HepG2 (cell line): ENCODE measurements around the gene CDK6. TPM values are rescaled to one million over a fixed set of nuclear protein-coding genes. Genes with fewer than 3 reads are reported as not detected.

ENCODE experiments used
- ATAC-seq: fragments of 200-7000 bp; cut with Tn5 transposase; 3 replicates; pipeline ENCODE4 v1.9.1; 2020; ENCODE audit warnings: mild to moderate bottlenecking, moderate library complexity
- BruUV-seq: library from RNA; stranded (reverse); fragments of 400-500 nt; replicated peaks from 2 replicates; lab custom pipeline; 2021; lab: Mats Ljungman, UMichigan
- CTCF ChIA-PET: fragments of 300-600 bp; formaldehyde crosslinking; extraction: SDS; loops from one replicate; lab custom pipeline; 2021; ENCODE audit warnings: low total read pairs, inconsistent platforms, low intra/inter-chr PET ratio; lab: Yijun Ruan, JAX
- POLR2A ChIA-PET: fragments of 350-600 bp; sonication (Branson Sonifier 250); formaldehyde crosslinking; loops from one replicate; lab custom pipeline; 2020; ENCODE audit warnings: antibody characterized with exemption, inconsistent platforms; lab: Yijun Ruan, JAX
- DNase-seq: peaks from one replicate; pipeline ENCODE4 v3.0.0-alpha.2; 2015; ENCODE audit warnings: low spot score
- FAIRE-seq: peaks from 3 replicates; lab custom pipeline; 2011; peaks lifted over from hg19 to GRCh38; lab: Jason Lieb, UNC
- H2AFZ ChIP-seq: one replicate; pipeline ENCODE4 v1.6.1; 2011; ENCODE audit warnings: low read length, inconsistent platforms
- H3K27ac ChIP-seq: fragments of 300-600 bp; 3 replicates; pipeline ENCODE4 v1.8.0; 2011; ENCODE audit warnings: mixed run types, mild to moderate bottlenecking, mixed read lengths, low read length, inconsistent platforms; ENCODE audit not compliant: insufficient read depth; ENCODE audit errors: extremely low read length
- H3K27me3 ChIP-seq, 2 experiments: fragments of 200-600 bp in 1 of 2; 2 replicates in 1 of 2; 3 replicates in 1 of 2; pipeline versions ENCODE4 v1.6.0 to v1.8.0; 2011; ENCODE audit warnings: low read length in 2 of 2, mild to moderate bottlenecking in 2 of 2, moderate library complexity in 2 of 2, inconsistent platforms in 1 of 2; ENCODE audit not compliant: insufficient read depth in 2 of 2, control insufficient read depth in 1 of 2
- H3K36me3 ChIP-seq, 2 experiments: fragments of 200-600 bp in 1 of 2; replicated peaks in 1 of 2; 2 replicates in 1 of 2; 3 replicates in 1 of 2; pipeline versions ENCODE4 v1.5.1 to v1.8.0; 2011; ENCODE audit warnings: low read length in 2 of 2, inconsistent platforms in 1 of 2; ENCODE audit not compliant: insufficient read depth in 2 of 2, control insufficient read depth in 1 of 2
- H3K4me1 ChIP-seq: 2 replicates; pipeline ENCODE4 v1.5.1; 2012; ENCODE audit warnings: low read length, inconsistent platforms; ENCODE audit not compliant: insufficient read depth
- H3K4me2 ChIP-seq: 2 replicates; pipeline ENCODE4 v1.6.0; 2011; ENCODE audit warnings: low read depth, low read length, inconsistent platforms
- H3K4me3 ChIP-seq, 3 experiments: fragments of 200-600 bp in 1 of 3; sonication (generic), shearing (Covaris generic) in 1 of 3; replicated peaks in 1 of 3; 2 replicates each; pipeline ENCODE4 v1.5.1; 2011 to 2016; ENCODE audit warnings: low read length in 3 of 3, inconsistent platforms in 2 of 3, low read depth in 2 of 3, mild to moderate bottlenecking in 2 of 3, control low read depth in 1 of 3, mixed read lengths in 1 of 3; ENCODE audit not compliant: insufficient read depth in 1 of 3
- H3K79me2 ChIP-seq: one replicate; pipeline ENCODE4 v1.6.1; 2011; ENCODE audit warnings: low read length, inconsistent platforms; ENCODE audit not compliant: insufficient read depth
- H3K9ac ChIP-seq: 2 replicates; pipeline ENCODE4 v1.6.0; 2011; ENCODE audit warnings: mild to moderate bottlenecking, low read depth, low read length, inconsistent platforms; ENCODE audit not compliant: insufficient read depth
- H3K9me3 ChIP-seq: 2 replicates; pipeline ENCODE4 v1.5.1; 2012; ENCODE audit warnings: mild to moderate bottlenecking, low read length
- H4K20me1 ChIP-seq: 2 replicates; pipeline ENCODE4 v1.6.0; 2011; ENCODE audit warnings: inconsistent platforms, mild to moderate bottlenecking, low read length, moderate library complexity; ENCODE audit not compliant: insufficient read depth
- ARID3A ChIP-seq: IDR thresholded peaks from 2 replicates; pipeline ENCODE4 v1.6.1; 2012; ENCODE audit warnings: low read depth, low read length, improper control_type of control experiment
- ATF7 ChIP-seq, 2 experiments: fragments of 450-650 bp in 1 of 2; sonication (generic) in 1 of 2; formaldehyde crosslinking in 1 of 2; IDR thresholded peaks; 2 replicates each; pipeline versions ENCODE4 v1.4.0 to v1.6.1; 2016 to 2020; ENCODE audit warnings: antibody characterized with exemption in 1 of 2, mild to moderate bottlenecking in 1 of 2, missing genetic modification reagents in 1 of 2
- CHCHD3 ChIP-seq: sonication (generic); formaldehyde crosslinking; IDR thresholded peaks from 2 replicates; pipeline ENCODE4 v1.8.0; 2022; ENCODE audit warnings: mild to moderate bottlenecking, missing genetic modification reagents, moderate library complexity
- ETV5 ChIP-seq: IDR thresholded peaks from 2 replicates; pipeline ENCODE4 v1.6.1; 2018; ENCODE audit warnings: missing biosample characterization, missing genetic modification reagents, inconsistent platforms, borderline replicate concordance
- FIP1L1 ChIP-seq: fragments of 200-400 bp; formaldehyde crosslinking; IDR thresholded peaks from 2 replicates; pipeline ENCODE4 v1.6.1; 2018; ENCODE audit warnings: low read depth, mild to moderate bottlenecking, low read length, moderate library complexity, borderline replicate concordance; ENCODE audit not compliant: insufficient read depth
- FOXK2 ChIP-seq: fragments of 450-650 bp; IDR thresholded peaks from 2 replicates; pipeline ENCODE4 v1.6.1; 2016
- GTF3A ChIP-seq: sonication (generic); formaldehyde crosslinking; conservative IDR thresholded peaks from 2 replicates; pipeline ENCODE4 v1.4.0; 2020; ENCODE audit warnings: mild to moderate bottlenecking, missing genetic modification reagents
- HNF1B ChIP-seq: sonication (generic); formaldehyde crosslinking; IDR thresholded peaks from 2 replicates; pipeline ENCODE4 v1.5.1; 2020; ENCODE audit warnings: mild to moderate bottlenecking, moderate library complexity, missing genetic modification reagents
- MYNN ChIP-seq: sonication (generic); formaldehyde crosslinking; IDR thresholded peaks from 2 replicates; pipeline ENCODE4 v1.4.0; 2020; ENCODE audit warnings: mild to moderate bottlenecking, low read depth, missing genetic modification reagents
- NR2F1 ChIP-seq, 2 experiments: fragments of 450-650 bp in 1 of 2; formaldehyde crosslinking in 1 of 2; IDR thresholded peaks; 2 replicates each; pipeline versions ENCODE4 v1.5.0 to v1.6.1; 2016 to 2020; ENCODE audit warnings: mild to moderate bottlenecking in 1 of 2, missing compliant biosample characterization in 1 of 2, missing genetic modification reagents in 1 of 2, moderate library complexity in 1 of 2
- NR3C1 ChIP-seq: sonication (generic); formaldehyde crosslinking; IDR thresholded peaks from 2 replicates; pipeline ENCODE4 v1.4.0; 2020; ENCODE audit warnings: missing genetic modification reagents
- POLR2AphosphoS5 ChIP-seq: IDR thresholded peaks from 2 replicates; pipeline ENCODE4 v1.6.1; 2012; ENCODE audit warnings: low read depth, low read length
- RBM22 ChIP-seq: fragments of 200-400 bp; formaldehyde crosslinking; optimal IDR thresholded peaks from 2 replicates; pipeline ENCODE3; 2017; ENCODE audit warnings: mild to moderate bottlenecking, low read length, moderate library complexity
- RCOR2 ChIP-seq: IDR thresholded peaks from 2 replicates; pipeline ENCODE4 v1.6.1; 2016; ENCODE audit warnings: missing biosample characterization, missing genetic modification reagents
- SSRP1 ChIP-seq: IDR thresholded peaks from 2 replicates; pipeline ENCODE4 v1.6.1; 2016; ENCODE audit warnings: control low read depth
- TAF15 ChIP-seq: fragments of 200-400 bp; formaldehyde crosslinking; IDR thresholded peaks from one replicate; pipeline ENCODE4 v1.6.1; 2018; ENCODE audit warnings: mild to moderate bottlenecking, low read depth, low read length; ENCODE audit not compliant: poor library complexity, severe bottlenecking
- TBX3 ChIP-seq: fragments of 450-650 bp; IDR thresholded peaks from 2 replicates; pipeline ENCODE4 v1.6.1; 2017; ENCODE audit warnings: antibody characterized with exemption, mild to moderate bottlenecking, inconsistent platforms, borderline replicate concordance
- ZBTB7B ChIP-seq: sonication (generic); formaldehyde crosslinking; IDR thresholded peaks from 2 replicates; pipeline ENCODE4 v1.4.0; 2020; ENCODE audit warnings: missing genetic modification reagents
- ZEB1 ChIP-seq: IDR thresholded peaks from 2 replicates; pipeline ENCODE4 v1.6.1; 2012; ENCODE audit warnings: mild to moderate bottlenecking, low read depth, inconsistent platforms; ENCODE audit not compliant: insufficient replicate concordance
- ZNF530 ChIP-seq: sonication (generic); formaldehyde crosslinking; IDR thresholded peaks from 2 replicates; pipeline ENCODE4 v1.5.0; 2020; ENCODE audit warnings: low read depth, mild to moderate bottlenecking, missing genetic modification reagents
- ZNF580 ChIP-seq: IDR thresholded peaks from 2 replicates; pipeline ENCODE4 v1.6.1; 2016; ENCODE audit warnings: low read depth, borderline replicate concordance
- ZSCAN29 ChIP-seq: sonication (generic); formaldehyde crosslinking; conservative IDR thresholded peaks from 2 replicates; pipeline ENCODE4 v1.4.0; 2020; ENCODE audit warnings: mild to moderate bottlenecking, missing genetic modification reagents
- WGBS: methylation state at CpG from one replicate; pipeline ENCODE4 v1.1.6; 2017; ENCODE audit warnings: low lambda C conversion rate; 5-methylcytosine and 5-hydroxymethylcytosine counted together
- in situ Hi-C: cut with HindIII; loops from 2 replicates; pipeline ENCODE4 v1.10.0; 2017; ENCODE audit warnings: low pct_unique_long_range_greater_than_20kb; ENCODE audit not compliant: extremely low pct_ligation_motif_present
- intact Hi-C: fragments of 100-400 bp; cut with micrococcal nuclease; formaldehyde crosslinking; loops from one replicate; pipeline ENCODE4 v1.10.0; 2022; ENCODE audit not compliant: unreplicated experiment
- polyA plus RNA-seq, 8 experiments: library from polyadenylated mRNA; depleted of rRNA in 3 of 8; stranded (reverse) in 7 of 8; unstranded in 1 of 8; fragments of >200 nt; fragmentation: Illumina TruSeq in 4 of 8; extraction: Trizol in 4 of 8; gene quantifications; 2 replicates each; pipeline versions ENCODE4 v1.2.1 to v1.2.3, GENCODE V29; 2011 to 2016; ENCODE audit warnings: low read depth in 4 of 8, missing spikeins in 1 of 8, mixed read lengths in 1 of 8; ENCODE audit not compliant: insufficient read depth in 1 of 8
- total RNA-seq, 5 experiments: library from RNA; depleted of rRNA; stranded (reverse); fragments of >200 nt; fragmentation: Illumina TruSeq; extraction: Trizol; gene quantifications; 2 replicates each; pipeline ENCODE4 v1.2.3, GENCODE V29; 2016; ENCODE audit warnings: low read depth in 1 of 5

CDK6 gene
- total and polyA plus RNA-seq, 2 of the 13 experiments (the other 11 are each of a cell fraction or from before 2014, with no cell fraction given) = 34.6 to 90.8 TPM

GRCh38 chr7:92705831-92706230 lies 130.5 kb downstream of the CDK6 start (continued):
- TF ChIP-seq ARID3A (no peak), CHCHD3 (CRISPR knock-in tag) (no peak), NR2F1 (CRISPR knock-in tag; IDR thresholded peaks at IDR 0.05) (no peak), ATF7 (IDR thresholded peaks at IDR 0.05) (no peak), ATF7 (CRISPR knock-in tag; IDR thresholded peaks at IDR 0.05) (no peak), RCOR2 (CRISPR knock-in tag) (no peak), TAF15 (no peak), HNF1B (CRISPR knock-in tag) (no peak)

GRCh38 chr7:92704858-92705257 lies 131.5 kb downstream of the CDK6 start:
- WGBS = 96% methylated on average over 3 of the region's 3 CpGs

More at GRCh38 chr7:92704858-92705257, 131.5 kb downstream of the CDK6 start:
- TF ChIP-seq ETV5 (CRISPR knock-in tag) = no peak
- TF ChIP-seq ZBTB7B (CRISPR knock-in tag) = no peak
- TF ChIP-seq ZEB1 = no peak
- no peak for TF ChIP-seq FOXK2
- no peak for TF ChIP-seq ZNF530 (CRISPR knock-in tag)
- no peak for TF ChIP-seq MYNN (CRISPR knock-in tag)
- no peak for TF ChIP-seq TBX3
- TF ChIP-seq POLR2AphosphoS5 = no peak
- TF ChIP-seq RBM22 = no peak
- no peak for TF ChIP-seq SSRP1 (CRISPR knock-in tag)
- TF ChIP-seq GTF3A (CRISPR knock-in tag) = no peak
- TF ChIP-seq FIP1L1 = no peak
- no peak for TF ChIP-seq ZNF580 (CRISPR knock-in tag)
- TF ChIP-seq ZSCAN29 (CRISPR knock-in tag) = no peak
- no peak for TF ChIP-seq NR3C1
- DNase-seq (no peak), ATAC-seq (no peak), FAIRE-seq (no peak)
- Histone ChIP-seq H3K9me3 (no peaks in the 10 kb centered on the region), H3K9ac (no peak overlapping the region), H3K79me2 (peaks cover 14% of the 10 kb centered on the region), H4K20me1 (no peaks in the 10 kb centered on the region), H3K36me3 (peaks cover 2 to 27% of the 10 kb centered on the region in 2 experiments), H3K27ac (no peak overlapping the region), H3K4me1 (peaks cover 20% of the 10 kb centered on the region), H3K4me3 (no peak overlapping the region), H2AFZ (no peak overlapping the region), H3K27me3 (no peaks in the 10 kb centered on the region), H3K4me2 (no peak overlapping the region)
- POLR2A ChIA-PET = interaction anchor here (1.3 kb wide), 1 partner anchor 8 kb away, joined by 3 read pairs; no protein-coding TSS in a partner anchor
- in situ Hi-C loops = no loop called here
- BruUV-seq = no TSS peak
- CTCF ChIA-PET = no interaction called here
- intact Hi-C loops = no loop called here
